Measurements from ENCODE around the gene PEX5L.

GRCh38 chr3:179801263-179801662 lies 235.5 kb downstream of the PEX5L start:
- TF ChIP-seq CTCF (IDR thresholded peaks at IDR 0.05) = no peak
- TF ChIP-seq POLR2A (IDR thresholded peaks at IDR 0.05) = no peak
- no peak for TF ChIP-seq EP300 (IDR thresholded peaks at IDR 0.05)
